Lower leg skin (tissue), 3 donors: ENCODE data around the gene CYB5RL.

Experiments used
- CTCF ChIP-seq, 3 donors: fragments of 450-650 bp; IDR thresholded peaks; one replicate each; pipeline ENCODE4 v1.5.1; 2016; ENCODE audit warnings: antibody characterized with exemption in 3 of 3, mild to moderate bottlenecking in 3 of 3, moderate library complexity in 2 of 3
- POLR2A ChIP-seq, 2 donors: fragments of 450-650 bp; IDR thresholded peaks; one replicate each; pipeline ENCODE4 v1.6.1; 2016 to 2017; ENCODE audit warnings: antibody characterized with exemption in 2 of 2, mild to moderate bottlenecking in 1 of 2, moderate library complexity in 1 of 2

- TF ChIP-seq CTCF (IDR thresholded peaks at IDR 0.05) (no peak), POLR2A (IDR thresholded peaks at IDR 0.05) (no peak)
Measured at GRCh38 chr1:54237586-54237985, 37.8 kb upstream of the CYB5RL start.
